SU-DHL-6 (cell line): Measurements from ENCODE around the gene TPD52L1.

Source experiments
- H2AFZ ChIP-seq: fragments of 200-600 bp; sonication (generic); 2 replicates; pipeline ENCODE4 v1.6.1; 2014; ENCODE audit warnings: low read depth, mild to moderate bottlenecking, moderate library complexity, mixed read lengths, antibody characterized with exemption, low read length; ENCODE audit not compliant: severe bottlenecking
- H3F3A ChIP-seq: fragments of 200-600 bp; shearing (Covaris generic); 2 replicates; pipeline ENCODE4 v1.6.0; 2016; ENCODE audit warnings: antibody characterized with exemption, mild to moderate bottlenecking; ENCODE audit not compliant: insufficient read depth
- H3K27ac ChIP-seq: fragments of 200-600 bp; sonication (generic); 2 replicates; pipeline ENCODE4 v1.5.1; 2016; ENCODE audit warnings: low read depth, mild to moderate bottlenecking, low read length, moderate library complexity, mixed read lengths
- H3K27me3 ChIP-seq: fragments of 200-600 bp; sonication (generic), shearing (Covaris generic); 2 replicates; pipeline ENCODE4 v1.6.0; 2014; ENCODE audit warnings: mild to moderate bottlenecking, low read length
- H3K36me3 ChIP-seq: fragments of 200-600 bp; sonication (generic); 2 replicates; pipeline ENCODE4 v1.6.1; 2014; ENCODE audit warnings: mild to moderate bottlenecking, low read length, mixed read lengths
- H3K4me2 ChIP-seq: fragments of 300-600, 200-600 bp; shearing (Covaris generic), sonication (generic); 2 replicates; pipeline ENCODE4 v1.6.0; 2014; ENCODE audit warnings: low read length, low read depth, mild to moderate bottlenecking; ENCODE audit not compliant: poor library complexity, severe bottlenecking
- H3K4me3 ChIP-seq: fragments of 200-600 bp; sonication (generic); 2 replicates; pipeline ENCODE4 v1.5.1; 2014; ENCODE audit warnings: antibody characterized with exemption, low read length, mild to moderate bottlenecking, mixed read lengths; ENCODE audit not compliant: insufficient read depth, poor library complexity, severe bottlenecking
- H3K79me2 ChIP-seq: fragments of 200-600 bp; sonication (generic); 2 replicates; pipeline ENCODE4 v1.6.1; 2014; ENCODE audit warnings: mild to moderate bottlenecking, low read length, moderate library complexity; ENCODE audit not compliant: insufficient read depth
- H3K9ac ChIP-seq: fragments of 200-600 bp; sonication (generic); 2 replicates; pipeline ENCODE4 v1.7.0; 2014; ENCODE audit warnings: mild to moderate bottlenecking, low read length
- H3K9me2 ChIP-seq: fragments of 200-600 bp; sonication (generic); replicated peaks from 2 replicates; pipeline ENCODE4 v1.6.1; 2014; ENCODE audit warnings: low read length; ENCODE audit not compliant: insufficient read depth
- H3K9me3 ChIP-seq: fragments of 200-600 bp; sonication (generic); 2 replicates; pipeline ENCODE4 v1.6.1; 2014; ENCODE audit warnings: low read length, mixed read lengths; ENCODE audit not compliant: insufficient read depth
- H4K20me1 ChIP-seq: fragments of 200-600 bp; sonication (generic); 2 replicates; pipeline ENCODE4 v1.6.1; 2014; ENCODE audit warnings: low read depth, mild to moderate bottlenecking, antibody characterized with exemption, low read length, moderate library complexity, mixed read lengths
- CTCF ChIP-seq: fragments of 200-600 bp; sonication (generic); IDR thresholded peaks from one replicate; pipeline ENCODE4 v1.5.1; 2017; ENCODE audit warnings: antibody characterized with exemption, mild to moderate bottlenecking, low read length, moderate library complexity; ENCODE audit not compliant: insufficient read depth, poor library complexity, severe bottlenecking
- EZH2phosphoT487 ChIP-seq: fragments of 200-600 bp; sonication (generic), shearing (Covaris generic); conservative IDR thresholded peaks from 2 replicates; pipeline ENCODE4 v1.6.1; 2018; ENCODE audit warnings: mild to moderate bottlenecking, antibody characterized with exemption, low read length, moderate library complexity, mixed read lengths

TPD52L1 gene

GRCh38 chr6:125228981-125229479 is 75.5 kb downstream of the TPD52L1 start:
- H3K27ac ChIP-seq = no peak overlapping the region
- no peaks in the 10 kb centered on the region for H3F3A ChIP-seq
- H3K9ac ChIP-seq = no peak overlapping the region
- no peaks in the 10 kb centered on the region for H3K9me2 ChIP-seq
- H3K27me3 ChIP-seq = no peaks in the 10 kb centered on the region
- H3K4me2 ChIP-seq = no peak overlapping the region
- no peaks in the 10 kb centered on the region for H4K20me1 ChIP-seq
- H3K9me3 ChIP-seq = no peaks in the 10 kb centered on the region
- no peaks in the 10 kb centered on the region for H3K36me3 ChIP-seq
- no peak for TF ChIP-seq CTCF
- no peak for TF ChIP-seq EZH2phosphoT487
- H3K79me2 ChIP-seq = no peaks in the 10 kb centered on the region
- H3K4me3 ChIP-seq = no peak overlapping the region
- H2AFZ ChIP-seq = no peak overlapping the region

DNA sequence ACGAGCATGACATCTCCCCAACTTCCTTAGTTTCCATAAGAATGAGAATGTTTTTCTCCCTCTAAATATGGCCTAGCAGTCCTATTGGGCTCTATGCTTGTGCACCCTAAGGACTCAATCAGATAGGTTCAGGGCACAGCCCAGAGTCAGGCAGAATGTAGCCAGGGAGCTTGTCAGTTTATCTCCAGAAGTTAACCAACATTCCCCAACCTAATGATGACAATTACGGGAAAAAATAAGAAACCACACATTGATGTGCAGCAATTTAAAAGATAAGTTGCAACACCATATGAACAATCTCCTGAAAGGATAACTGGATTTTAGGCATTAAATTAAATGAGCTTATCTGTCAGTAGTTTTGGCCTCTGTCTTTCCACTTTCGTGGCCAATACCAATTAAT is 77.1 kb downstream of the TPD52L1 start:
- TF ChIP-seq CTCF (no peak), EZH2phosphoT487 (no peak)
- Histone ChIP-seq H3K9ac (no peak overlapping the region), H3K79me2 (no peaks in the 10 kb centered on the region), H3K9me2 (no peaks in the 10 kb centered on the region), H3K27ac (no peak overlapping the region), H3K4me3 (no peak overlapping the region), H3K4me2 (no peak overlapping the region), H2AFZ (no peak overlapping the region), H4K20me1 (no peaks in the 10 kb centered on the region), H3F3A (no peaks in the 10 kb centered on the region), H3K9me3 (no peaks in the 10 kb centered on the region), H3K27me3 (no peaks in the 10 kb centered on the region), H3K36me3 (no peaks in the 10 kb centered on the region)

DNA sequence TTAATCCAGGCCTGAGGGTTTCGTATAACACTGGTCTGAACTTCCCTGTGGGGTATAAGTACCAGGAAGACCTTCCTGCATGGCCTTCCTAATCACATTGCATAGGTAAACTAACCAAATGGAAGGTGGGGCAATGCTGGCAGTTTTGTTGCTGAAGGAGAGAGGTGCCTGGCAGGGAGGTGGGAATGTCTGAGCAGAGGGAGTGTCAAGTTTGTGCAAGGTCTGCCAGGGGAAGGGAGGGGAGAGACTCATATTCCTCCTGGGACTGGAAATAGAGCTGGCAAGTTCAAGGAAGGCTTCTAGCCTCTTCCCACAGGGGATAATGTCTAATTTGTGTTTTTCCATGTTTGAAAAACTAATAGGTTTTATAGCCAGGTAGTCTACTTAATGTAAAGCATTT is 77.6 kb downstream of the TPD52L1 start:
- Histone ChIP-seq H4K20me1 (no peaks in the 10 kb centered on the region), H3K27me3 (no peaks in the 10 kb centered on the region), H2AFZ (no peak overlapping the region), H3K9me2 (no peaks in the 10 kb centered on the region), H3K36me3 (no peaks in the 10 kb centered on the region), H3F3A (no peaks in the 10 kb centered on the region), H3K9ac (no peak overlapping the region), H3K4me3 (no peak overlapping the region), H3K79me2 (no peaks in the 10 kb centered on the region), H3K27ac (no peak overlapping the region), H3K9me3 (no peaks in the 10 kb centered on the region), H3K4me2 (no peak overlapping the region)
- TF ChIP-seq CTCF (no peak), EZH2phosphoT487 (no peak)
